Measurements from ENCODE around the gene IFT88. TPM values are rescaled to one million over a fixed set of nuclear protein-coding genes. Genes with fewer than 3 reads are reported as not detected.

The IFT88 gene
- total RNA-seq, 2 donors from 2014 or later = 10.8 to 22.0 TPM

DNA sequence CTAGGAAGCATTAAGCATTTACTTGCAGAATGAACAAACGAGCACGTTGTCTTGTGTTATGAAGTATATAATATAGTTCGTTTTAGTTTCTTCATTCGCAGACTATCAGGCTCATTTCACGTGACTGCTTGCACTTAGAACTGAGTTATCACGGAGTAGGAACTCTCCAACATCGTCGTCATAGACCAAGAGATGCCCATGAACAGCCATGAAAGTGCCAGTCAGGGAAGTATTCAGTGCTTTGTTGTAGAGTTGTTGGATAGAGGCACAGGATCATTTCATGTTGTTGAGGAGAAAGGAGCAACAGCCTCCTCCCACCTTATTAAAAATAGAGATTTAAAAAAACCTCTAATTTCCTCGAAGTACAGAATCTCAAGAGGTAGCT is 135.6 kb downstream of the IFT88 start:
- H3K36me3 ChIP-seq = no peaks in the 10 kb centered on the region
- H3K4me3 ChIP-seq = peak overlapping the region; percentile 44 to 57
- no peak overlapping the region for H3K27ac ChIP-seq
- H3K27me3 ChIP-seq (replicated peaks; ENCODE audit: insufficient read depth) = no peaks in the 10 kb centered on the region
- WGBS = 37% methylated on average over 9 of the region's 9 CpGs
- no peaks in the 10 kb centered on the region for H3K9me3 ChIP-seq
- H3K4me1 ChIP-seq (replicated peaks) = no peaks in the 10 kb centered on the region
- intact Hi-C loops (cut with DNase I) = no loop called here
- TF ChIP-seq POLR2AphosphoS5 (IDR thresholded peaks at IDR 0.05) (no peak), POLR2A (IDR thresholded peaks at IDR 0.05) (no peak)
- TF ChIP-seq, protein P1, sequence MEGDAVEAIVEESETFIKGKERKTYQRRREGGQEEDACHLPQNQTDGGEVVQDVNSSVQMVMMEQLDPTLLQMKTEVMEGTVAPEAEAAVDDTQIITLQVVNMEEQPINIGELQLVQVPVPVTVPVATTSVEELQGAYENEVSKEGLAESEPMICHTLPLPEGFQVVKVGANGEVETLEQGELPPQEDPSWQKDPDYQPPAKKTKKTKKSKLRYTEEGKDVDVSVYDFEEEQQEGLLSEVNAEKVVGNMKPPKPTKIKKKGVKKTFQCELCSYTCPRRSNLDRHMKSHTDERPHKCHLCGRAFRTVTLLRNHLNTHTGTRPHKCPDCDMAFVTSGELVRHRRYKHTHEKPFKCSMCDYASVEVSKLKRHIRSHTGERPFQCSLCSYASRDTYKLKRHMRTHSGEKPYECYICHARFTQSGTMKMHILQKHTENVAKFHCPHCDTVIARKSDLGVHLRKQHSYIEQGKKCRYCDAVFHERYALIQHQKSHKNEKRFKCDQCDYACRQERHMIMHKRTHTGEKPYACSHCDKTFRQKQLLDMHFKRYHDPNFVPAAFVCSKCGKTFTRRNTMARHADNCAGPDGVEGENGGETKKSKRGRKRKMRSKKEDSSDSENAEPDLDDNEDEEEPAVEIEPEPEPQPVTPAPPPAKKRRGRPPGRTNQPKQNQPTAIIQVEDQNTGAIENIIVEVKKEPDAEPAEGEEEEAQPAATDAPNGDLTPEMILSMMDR (IDR thresholded peaks at IDR 0.05) = no peak
- DNase-seq (ENCODE audit: low spot score) = no peak

DNA sequence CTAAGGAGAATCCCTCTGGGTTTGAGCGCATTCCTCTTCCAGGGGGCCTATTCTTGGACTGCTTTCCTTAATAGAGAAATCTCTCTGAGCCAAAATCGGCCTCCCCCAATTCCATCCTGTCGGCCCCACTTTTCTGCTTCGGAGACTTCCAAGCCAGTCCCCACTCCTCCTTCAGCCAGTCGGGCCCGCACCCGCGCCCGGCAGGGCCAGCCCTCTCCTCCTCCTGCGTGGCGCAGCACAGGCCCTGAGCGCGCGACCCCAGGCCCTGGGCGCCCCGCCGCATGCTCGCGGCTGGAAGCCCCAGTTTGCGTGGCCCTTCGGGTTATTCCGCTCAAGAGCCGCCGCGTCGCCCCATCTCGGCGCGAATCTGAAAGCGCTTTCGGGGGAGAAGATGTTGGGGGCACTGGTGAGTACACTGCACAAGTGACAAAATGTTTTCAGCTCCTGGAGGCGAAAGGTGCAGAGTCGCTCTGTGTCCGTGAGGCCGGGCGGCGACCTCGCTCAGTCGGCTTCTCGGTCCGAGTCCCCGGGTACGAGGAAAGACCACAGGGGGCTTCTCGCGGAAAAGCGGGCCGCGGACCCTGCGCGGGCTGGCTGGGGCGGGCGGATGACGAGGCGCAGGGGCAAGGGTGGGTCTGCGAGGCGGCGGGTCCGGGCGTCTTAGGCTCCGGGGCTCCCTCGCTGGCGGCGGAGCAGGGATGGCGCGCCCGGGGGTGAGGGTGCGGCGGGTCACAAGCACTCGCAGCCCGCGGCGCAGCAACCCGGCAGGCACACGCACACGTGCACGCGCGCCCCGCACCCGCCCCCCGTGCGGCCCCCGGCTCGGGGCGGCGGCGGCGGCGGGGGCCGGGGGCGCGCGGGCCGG is 136.2 kb downstream of the IFT88 start, which contains the start of gene IL17D:
Gene IL17D, plus strand, starts transcription at position 785 of the 865 bp plus-strand sequence. CDS start 303 bp downstream, outside the sequence.
- H3K36me3 ChIP-seq = no peaks in the 10 kb centered on the region
- H3K9me3 ChIP-seq = no peaks in the 10 kb centered on the region
- H3K27me3 ChIP-seq (replicated peaks; ENCODE audit: insufficient read depth) = no peaks in the 10 kb centered on the region
- no peaks in the 10 kb centered on the region for H3K4me1 ChIP-seq (replicated peaks)
- no peak for DNase-seq (ENCODE audit: low spot score)
- 1% methylated on average over 90 of the region's 94 CpGs for WGBS
- TF ChIP-seq POLR2AphosphoS5 (IDR thresholded peaks at IDR 0.05) (no peak), POLR2A (IDR thresholded peaks at IDR 0.05) (no peak)
- TF ChIP-seq, protein P1 (IDR thresholded peaks at IDR 0.05) = no peak
- intact Hi-C loops (cut with DNase I) = no loop called here
- peak within 1 kb of the TSS in 1 of 2 donors; percentile 23 for H3K27ac ChIP-seq
- H3K4me3 ChIP-seq = peak within 1 kb of the TSS; percentile 44 to 57

DNA sequence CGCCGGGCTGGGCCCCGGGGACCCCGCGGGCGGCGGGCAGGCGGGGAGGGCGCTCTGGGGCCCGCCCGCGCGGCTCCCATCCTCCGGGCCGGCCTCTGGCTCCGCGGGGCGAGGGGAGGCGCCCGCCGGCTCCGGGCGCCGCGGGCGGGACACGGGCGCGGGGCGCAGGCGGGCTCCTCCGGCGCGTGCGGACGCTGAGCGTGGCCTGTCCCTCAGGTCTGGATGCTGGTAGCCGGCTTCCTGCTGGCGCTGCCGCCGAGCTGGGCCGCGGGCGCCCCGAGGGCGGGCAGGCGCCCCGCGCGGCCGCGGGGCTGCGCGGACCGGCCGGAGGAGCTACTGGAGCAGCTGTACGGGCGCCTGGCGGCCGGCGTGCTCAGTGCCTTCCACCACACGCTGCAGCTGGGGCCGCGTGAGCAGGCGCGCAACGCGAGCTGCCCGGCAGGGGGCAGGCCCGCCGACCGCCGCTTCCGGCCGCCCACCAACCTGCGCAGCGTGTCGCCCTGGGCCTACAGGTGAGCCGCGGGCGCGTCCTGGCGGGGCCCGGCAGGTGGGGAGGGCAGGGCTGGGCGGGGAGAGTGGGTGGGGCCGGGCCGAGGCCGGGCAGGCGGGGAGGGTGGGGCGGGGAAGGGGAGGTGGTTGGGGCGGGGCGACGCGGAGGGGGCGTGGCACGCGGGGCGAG is 137.0 kb downstream of the IFT88 start:
- Histone ChIP-seq H3K36me3 (no peaks in the 10 kb centered on the region), H3K27ac (no peak overlapping the region), H3K4me1 (replicated peaks) (no peaks in the 10 kb centered on the region), H3K9me3 (no peaks in the 10 kb centered on the region), H3K27me3 (replicated peaks; ENCODE audit: insufficient read depth) (no peaks in the 10 kb centered on the region), H3K4me3 (peak overlapping the region; percentile 44 to 57)
- DNase-seq (ENCODE audit: low spot score) = peak; percentile 64
- TF ChIP-seq POLR2A (IDR thresholded peaks at IDR 0.05) = peak; percentile 25
- TF ChIP-seq POLR2AphosphoS5 (IDR thresholded peaks at IDR 0.05) = no peak
- TF ChIP-seq, protein P1 (IDR thresholded peaks at IDR 0.05) = peak; percentile 36 to 78 (median 56)
- 0% methylated on average over 18 of the region's 98 CpGs for WGBS
- intact Hi-C loops (cut with DNase I) = no loop called here

DNA sequence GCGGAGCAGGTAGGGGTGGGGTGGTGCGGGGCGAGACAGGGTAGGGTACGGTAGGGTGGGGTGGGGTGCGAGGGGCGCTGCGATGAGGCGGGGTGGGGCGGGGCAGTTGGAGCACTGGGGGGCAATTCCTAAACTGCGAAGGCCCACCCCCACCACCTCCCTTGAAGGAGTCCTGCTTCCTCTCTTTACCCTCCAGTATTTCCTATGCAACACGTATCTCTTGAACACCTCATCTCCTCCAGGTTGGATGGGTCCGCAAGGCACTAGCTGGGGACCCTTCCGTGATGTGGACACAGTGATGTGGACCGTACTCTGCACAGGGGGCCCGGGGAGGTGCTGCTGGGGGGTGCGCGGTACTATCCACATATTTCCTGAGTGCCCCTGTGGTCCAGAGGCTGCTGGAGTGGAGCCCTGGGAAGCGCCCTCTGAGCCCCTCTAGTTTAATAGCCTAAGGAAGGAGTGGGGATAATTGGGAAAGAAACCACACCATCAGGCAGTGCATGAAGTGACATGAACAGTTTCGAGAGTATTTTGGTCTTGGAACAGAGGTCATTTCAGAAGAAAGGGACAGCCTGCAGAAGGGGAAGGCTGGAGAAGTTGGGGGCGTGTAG is 137.6 kb downstream of the IFT88 start:
- intact Hi-C loops (cut with DNase I) = no loop called here
- Histone ChIP-seq H3K27ac (no peak overlapping the region), H3K4me1 (replicated peaks) (no peaks in the 10 kb centered on the region), H3K4me3 (peak overlapping the region; percentile 44 to 57), H3K36me3 (no peaks in the 10 kb centered on the region), H3K9me3 (no peaks in the 10 kb centered on the region), H3K27me3 (replicated peaks; ENCODE audit: insufficient read depth) (no peaks in the 10 kb centered on the region)
- TF ChIP-seq, protein P1 (IDR thresholded peaks at IDR 0.05) = no peak
- TF ChIP-seq POLR2A (IDR thresholded peaks at IDR 0.05) (no peak), POLR2AphosphoS5 (IDR thresholded peaks at IDR 0.05) (no peak)
- 25% methylated on average over 16 of the region's 20 CpGs for WGBS
- no peak for DNase-seq (ENCODE audit: low spot score)
